Medulla oblongata (tissue), 1 donor: ENCODE results near the gene TAOK3.

ENCODE experiments used
- DNase-seq: peaks from one replicate; pipeline ENCODE4 v3.0.0-alpha.2; 2015; ENCODE audit errors: extremely low spot score

The TAOK3 gene

DNA sequence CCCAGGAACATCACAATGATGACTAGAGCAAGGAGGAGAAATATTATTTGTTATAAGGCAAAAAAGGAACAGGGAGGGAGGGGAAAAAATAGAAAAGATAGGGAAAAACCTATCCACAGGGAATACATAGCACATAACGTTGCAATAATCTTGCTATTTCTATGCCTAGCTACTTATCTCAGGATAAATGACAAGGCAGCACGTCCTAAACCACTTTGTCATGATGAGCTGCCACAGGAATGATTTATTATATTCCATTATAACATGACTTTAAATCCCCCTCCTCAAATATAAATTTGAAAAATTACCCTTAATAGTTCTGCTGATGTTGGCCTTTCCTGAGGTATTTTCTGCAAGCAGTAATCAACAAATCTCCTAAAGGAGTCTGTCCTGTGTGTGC is 160.1 kb downstream of the TAOK3 start:
- DNase-seq, result no peak

DNA sequence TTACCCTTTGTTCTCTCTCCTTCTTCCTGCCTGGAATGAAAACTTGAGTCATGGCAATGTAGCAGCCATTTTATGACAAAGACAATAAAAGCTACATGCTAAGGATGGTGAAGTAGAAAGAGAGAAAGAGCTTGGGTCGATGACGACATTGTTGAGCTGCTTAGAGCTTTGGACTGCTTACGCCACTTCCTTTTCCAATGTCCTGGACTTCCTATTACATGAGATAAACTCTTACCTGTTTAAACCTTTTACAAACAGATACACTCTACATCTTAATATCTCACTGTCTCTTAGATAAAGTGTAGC is 166.6 kb downstream of the TAOK3 start:
- DNase-seq, result no peak

DNA sequence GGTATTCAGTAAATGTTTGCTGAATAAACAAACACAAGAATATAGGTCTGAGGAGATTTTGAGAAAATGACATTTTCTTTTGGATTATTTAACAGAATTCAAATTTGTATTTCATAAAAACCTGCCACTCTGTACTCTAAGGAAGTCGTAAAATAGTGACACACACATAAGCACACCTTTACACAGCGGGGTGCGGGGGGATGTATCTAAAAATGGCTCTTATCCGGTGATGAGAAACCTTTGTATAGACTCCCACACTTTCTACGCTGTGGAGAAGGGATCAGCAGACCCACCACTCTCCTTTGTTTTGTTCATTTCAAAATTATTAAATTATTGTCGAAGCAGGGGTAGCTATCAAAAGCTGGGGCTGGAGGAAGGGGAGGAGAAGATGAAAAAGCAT is 178.7 kb downstream of the TAOK3 start:
- DNase-seq, result no peak

DNA sequence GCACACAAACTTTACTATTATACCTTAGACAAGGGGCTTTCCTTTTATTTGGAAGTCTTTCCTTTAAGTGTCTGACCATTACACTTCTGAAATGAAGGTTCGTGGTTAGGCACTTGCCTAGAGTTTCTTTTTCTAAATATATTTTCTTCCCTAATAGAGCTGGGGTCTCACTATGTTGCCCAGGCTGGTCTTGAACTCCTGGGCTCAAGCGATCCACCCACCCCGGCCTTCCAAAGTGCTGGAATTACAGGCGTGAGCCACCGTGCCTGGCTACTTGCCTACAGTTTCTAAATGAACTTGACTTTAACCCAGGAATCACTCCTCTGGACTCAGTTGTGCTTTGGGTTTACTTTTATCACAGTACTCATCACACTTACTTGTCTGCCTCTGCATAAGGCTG is 179.2 kb downstream of the TAOK3 start:
- DNase-seq, result no peak

DNA sequence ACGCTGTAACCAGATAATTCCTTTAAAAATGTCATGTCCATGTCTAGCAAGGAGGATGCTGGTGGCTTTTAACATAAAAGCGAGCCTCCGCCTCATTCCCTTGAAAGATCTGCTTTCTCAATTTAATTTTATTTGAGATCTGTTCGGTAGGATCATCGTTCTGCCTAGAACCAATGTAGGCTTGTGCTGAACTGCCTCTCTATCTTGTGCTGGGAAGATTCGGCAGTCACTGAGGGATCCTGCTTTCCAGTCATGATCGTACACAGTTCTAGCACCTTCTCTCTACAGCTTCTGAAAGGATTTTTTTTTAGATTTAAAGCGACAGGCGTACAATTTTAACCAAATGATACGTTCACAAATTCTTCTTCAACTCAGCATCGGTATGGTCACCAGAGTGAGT is 182.4 kb downstream of the TAOK3 start:
- DNase-seq, result peak; percentile 84

DNA sequence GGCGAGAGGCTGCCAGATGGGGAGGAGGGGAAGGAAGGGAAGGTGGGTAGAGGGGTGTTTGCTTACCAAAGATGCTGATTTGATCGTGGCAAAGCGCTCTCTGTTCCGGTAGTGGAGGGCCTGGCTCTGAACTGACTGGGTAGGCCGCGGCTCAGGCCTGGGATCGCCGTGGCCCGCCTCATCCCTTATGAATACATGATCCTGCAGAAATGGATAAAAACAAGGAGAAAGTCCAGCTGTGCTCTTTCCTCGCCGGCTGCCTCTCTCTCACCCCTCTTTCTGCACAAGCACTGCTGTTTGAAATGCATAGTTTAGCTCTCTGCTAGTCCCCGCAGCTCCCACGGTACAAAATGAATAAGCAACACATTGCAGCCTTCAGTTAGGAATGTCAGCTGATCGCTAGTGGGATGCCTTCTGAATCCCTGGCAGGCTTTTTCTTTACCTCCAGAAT is 182.9 kb downstream of the TAOK3 start:
- DNase-seq, result peak; percentile 79

DNA sequence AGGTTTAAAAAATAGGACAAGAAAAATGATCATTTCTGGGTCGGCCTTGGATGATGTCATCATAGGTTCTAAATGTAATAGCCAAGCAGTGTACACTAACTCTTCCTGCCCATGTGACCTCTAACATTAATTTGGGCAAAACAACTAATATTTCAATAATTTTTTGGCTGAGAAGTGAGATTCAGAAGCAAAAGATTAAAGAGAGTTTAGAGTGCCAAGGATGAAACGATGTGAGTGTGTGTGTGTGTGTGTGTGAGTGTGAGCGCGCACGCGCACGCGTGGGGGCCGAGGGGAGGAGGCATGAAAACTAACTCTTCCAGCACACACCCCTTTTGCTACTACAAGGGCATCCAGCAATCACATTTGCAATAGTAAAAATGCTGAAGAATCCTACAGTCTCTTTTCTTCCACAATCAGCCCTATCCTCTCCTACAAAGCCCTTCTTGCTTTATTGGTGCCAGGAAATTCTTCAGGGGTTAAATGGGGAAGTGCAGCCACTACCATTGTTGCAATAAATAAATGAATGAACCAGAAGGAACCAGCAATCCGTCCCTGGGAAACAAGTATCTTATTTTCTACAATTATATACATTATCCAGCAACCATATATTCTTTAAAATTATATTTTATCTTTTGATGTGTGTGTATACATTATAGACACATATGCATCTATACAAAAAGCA is 183.9 kb downstream of the TAOK3 start:
- peak; percentile 74 for DNase-seq

DNA sequence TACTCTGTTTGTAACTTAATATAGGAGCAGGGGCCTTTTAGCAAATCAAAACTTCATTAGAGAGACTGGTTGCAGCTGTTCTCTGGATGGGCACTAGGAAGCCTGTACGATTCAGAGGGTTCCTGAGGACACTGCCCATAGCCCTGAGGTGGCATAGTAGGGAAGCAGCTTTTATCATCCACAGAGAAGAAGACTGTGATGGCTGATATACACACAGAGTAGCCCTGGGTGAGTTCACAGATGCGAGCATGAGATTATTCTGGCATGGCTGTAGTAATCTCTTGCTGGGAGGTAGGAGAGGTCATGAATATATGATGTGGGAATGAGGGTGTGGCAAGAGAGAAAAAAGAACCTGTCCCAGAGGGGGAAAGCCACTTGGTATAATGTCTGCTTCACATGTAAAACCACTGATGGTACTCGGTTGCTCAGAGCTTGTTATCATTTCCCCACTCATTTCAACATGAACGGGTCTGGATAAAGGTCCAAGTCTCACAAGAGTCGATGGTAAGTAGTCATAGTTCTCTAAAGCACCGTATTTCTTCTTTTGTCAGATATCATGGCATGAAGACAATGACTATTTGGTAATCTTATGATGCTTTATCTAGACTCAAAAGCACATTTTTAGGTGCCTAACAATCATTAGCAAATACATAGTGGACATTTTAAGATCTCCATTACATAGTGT is 184.8 kb downstream of the TAOK3 start:
- DNase-seq, result peak; percentile 42

DNA sequence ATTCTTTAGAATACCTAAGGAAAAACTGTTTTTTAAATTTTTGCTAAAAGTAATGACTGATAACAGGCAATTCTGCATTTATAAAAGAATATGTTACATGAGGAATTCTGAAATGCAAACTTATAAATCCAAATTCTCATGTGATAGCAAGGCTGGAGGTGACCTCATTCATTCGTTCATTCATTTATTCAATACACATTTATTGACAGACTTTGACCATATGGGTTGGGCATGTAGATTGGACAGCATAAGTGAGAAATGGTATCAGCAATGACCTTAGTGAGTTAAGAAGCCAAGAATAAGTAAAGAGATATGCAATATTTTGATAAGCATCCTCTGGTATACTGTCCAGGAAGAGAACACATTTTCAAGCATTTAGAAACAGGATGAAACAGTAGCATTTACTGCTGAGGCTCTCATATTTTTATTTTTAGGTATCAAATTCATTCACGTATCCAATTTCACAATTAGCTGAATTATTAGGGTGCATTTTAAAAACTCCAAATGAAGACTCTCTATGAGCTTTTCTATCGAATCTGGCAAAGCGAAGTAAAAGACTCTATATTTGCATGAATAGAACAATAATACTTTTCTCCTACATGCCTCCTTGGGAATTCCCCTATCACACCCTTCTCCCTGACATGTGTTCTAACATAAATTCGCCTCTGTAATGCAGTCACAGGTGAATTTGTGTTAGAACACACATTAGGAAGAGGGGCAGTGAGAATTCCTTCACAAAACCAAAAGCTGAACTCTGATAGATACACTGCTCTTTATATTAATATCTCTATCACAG is 186.9 kb downstream of the TAOK3 start:
- DNase-seq, result no peak

DNA sequence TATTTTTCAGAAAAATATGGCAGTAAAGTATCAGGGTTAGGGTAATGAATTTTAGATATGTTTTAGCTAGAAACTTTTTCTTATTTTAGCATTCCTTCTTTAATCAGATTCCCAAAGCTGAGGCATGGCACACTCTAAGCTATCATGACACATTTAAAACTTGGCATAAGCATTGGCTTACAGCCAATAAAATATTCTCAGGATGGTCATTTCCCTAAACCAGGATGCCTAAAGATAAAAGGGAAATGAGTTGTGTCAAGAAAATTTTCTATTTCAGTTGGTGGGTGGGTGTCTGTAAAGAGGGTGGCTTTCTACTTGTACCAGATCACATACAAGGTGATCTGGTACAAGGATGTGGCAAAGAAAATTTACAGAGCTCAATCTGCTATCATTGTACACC is 189.0 kb downstream of the TAOK3 start:
- no peak for DNase-seq

DNA sequence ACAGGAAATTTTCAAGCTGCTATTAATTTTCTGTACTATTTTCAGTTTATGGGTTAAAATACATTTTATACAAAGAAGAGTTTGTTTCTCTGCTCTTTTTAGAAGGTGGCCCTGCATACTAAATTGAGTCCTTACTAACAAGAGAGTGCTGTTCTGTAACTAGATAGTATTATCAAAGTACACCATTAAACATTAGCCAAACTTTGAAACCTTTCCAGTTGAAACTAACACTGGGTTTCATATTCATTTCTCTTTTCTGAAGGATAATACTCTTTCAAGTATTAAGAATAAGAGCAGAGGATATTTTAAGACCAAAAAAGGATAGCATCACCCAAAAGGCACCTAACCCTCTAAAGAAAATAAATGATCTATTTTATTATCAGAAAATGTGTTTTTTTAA is 189.6 kb downstream of the TAOK3 start:
- DNase-seq, result no peak

DNA sequence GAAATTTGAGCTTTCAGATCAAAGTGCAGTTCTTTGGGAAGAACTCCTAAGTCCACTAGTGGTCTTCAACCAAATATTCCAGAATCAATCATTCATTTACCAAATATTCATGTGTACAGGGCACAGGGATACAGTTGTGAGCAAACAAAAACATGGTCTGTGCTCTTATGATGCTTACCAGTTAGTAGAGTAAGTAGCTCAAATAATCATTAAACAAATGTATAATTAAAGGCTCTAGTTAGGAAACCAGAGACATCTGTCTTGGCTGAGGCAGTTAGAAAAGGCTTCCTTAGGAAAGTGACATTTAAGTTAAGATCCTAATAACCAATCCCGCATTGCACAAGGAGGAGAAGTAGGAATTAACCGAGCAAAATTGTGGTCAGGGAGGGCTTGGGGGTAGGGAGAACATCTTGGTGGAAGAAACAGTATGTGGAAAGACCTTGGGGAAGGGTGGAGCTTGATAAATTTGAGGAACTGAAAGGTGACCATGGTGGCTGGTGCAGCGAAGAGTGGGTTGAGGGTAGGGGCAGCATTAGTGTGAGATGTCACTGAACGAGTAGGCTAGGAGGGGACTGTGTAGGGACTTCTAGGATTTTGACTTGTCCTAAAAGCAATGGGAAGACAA is 196.8 kb downstream of the TAOK3 start:
- no peak for DNase-seq

DNA sequence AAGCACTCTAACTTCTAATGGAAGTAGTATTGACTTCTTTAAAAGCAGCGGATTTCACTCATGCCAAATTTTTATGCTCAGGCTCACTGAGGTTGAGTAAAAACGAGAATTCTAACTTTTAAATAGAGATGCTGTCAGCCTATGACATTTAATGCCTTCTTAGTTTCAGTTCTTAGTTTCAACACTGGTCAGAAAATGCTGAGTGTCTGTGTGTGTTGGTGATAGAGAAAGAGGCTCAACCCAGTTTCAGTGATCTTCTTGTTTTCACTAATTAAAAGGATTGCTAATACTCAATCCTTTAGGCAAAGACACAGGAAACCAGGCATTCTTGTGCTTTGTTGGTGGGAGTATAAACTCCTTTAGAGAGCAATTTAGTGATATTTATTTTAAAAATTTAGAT is 205.8 kb downstream of the TAOK3 start:
- no peak for DNase-seq

DNA sequence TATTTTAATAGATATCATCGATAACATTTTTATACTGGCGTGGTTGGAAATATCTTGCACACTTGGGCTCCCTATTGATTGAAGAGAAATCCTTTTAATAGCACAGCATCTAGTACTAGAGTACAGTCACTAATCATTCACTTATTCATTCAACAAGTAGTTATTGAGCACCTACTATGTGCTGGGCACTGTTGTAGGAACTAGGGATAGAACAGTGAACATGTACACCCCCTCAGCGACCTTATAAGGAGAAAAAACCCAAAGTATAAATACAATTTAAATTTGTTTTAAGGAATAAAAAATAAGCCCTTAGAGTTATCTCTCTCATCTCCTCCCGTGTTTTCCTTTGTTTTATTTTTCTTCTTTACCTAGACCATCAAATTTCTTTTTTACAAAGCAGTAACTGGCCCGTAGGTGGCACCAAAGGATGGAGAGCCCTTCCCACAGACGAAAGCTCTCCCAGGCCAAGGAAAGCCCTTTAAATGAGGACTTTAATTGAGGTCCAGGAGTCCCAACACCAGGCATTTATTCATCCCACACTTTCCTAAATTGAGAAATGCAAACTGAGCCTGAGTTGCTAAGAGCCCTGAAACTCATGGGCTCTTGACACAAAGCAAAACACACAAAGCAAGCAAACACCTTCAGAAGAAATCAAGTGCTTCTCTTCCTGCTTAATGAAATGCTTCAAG is 207.8 kb downstream of the TAOK3 start:
- DNase-seq, result peak; percentile 48

DNA sequence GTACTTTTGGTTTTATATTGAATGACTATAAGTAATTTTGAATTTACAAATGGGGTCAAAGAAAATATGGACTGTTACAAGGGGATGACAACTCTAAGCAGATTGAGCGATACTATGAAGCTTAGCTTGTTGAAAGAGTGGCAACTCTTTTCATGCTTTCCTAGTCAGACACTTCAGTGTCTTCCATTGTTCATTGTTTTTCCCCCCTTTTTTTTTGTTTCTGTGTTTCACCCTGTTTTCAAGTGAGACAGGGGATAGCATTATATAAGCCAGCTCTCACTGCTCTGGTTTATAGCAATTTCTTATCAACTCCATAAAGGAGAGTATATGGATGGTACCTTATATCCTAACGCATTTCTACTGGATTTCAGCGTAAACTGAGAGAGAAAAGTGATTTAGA is 212.2 kb downstream of the TAOK3 start:
- DNase-seq, result peak; percentile 71

DNA sequence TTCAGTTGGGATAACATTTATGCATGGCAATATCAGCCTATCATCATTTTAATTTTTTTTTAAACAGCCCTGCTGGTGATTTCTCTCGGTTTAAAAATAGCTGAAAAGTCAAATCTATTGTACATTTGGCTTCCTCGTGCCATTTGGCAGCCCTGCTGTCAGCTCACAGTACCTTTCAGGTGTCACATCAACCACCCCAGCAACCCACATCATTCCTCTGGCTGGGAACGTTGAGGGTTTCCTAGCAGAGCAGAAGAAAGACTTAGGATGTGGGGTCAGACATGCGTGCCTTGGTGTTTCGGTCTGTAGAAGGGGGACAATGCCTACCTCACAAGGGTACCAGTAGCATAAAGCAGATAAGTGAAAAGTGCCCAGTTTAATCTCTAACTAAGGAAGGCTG is 221.0 kb downstream of the TAOK3 start:
- no peak for DNase-seq

DNA sequence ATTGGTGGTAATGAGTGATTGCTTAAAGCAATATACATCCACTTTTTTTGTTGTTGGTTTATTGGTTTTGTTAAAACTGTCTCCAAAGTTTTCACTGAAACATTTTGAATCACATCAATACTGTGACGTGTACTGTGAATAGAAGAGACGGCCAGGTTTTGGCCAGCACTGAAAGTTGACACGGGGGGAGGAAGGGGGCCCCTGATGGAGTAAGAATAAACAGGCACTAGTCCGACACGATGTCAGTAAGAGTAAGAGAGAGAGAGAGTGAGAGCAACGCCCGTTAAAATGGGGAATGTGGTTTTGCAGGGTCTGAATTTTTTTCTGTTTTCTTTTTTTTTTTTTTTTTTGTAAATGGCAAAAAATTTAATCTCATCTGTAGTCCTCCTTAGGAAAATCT is 222.1 kb downstream of the TAOK3 start:
- DNase-seq, result peak; percentile 44

DNA sequence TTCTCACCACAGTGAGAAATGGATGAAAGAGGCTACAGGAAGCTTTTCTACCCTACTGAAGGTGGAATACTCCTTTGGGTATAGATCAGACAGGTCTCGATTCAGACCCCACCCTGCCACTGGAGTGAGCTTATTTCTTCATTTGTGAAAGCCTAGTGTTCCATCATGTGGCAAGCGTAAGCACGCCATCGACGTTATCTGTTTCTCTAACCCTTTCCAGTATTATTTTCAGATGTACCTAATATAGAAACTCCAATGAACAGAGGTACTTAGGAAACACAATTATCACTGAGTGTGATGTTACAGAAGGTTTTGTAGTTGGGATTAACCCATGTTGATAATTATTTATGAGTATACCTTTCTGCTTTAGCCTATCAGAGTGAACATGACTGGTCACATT is 224.4 kb downstream of the TAOK3 start:
- DNase-seq, result no peak

DNA sequence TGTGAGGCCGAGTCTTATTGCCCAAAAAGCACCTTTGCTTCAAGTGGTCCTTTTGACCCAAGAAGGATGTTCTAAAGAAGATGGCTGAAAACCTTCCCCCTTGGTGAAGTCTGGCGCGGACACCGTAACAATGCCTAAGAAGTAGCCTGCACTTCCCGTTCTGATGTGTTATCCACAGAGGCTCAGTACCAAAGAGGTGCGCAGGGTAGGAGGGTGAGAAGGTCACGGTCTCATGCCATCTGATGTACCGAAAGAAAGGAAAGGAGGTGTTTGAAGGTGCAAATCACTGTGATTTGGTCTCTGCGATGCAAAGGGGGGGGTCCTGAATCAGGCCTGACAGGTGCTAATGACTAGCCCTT is 226.9 kb downstream of the TAOK3 start:
- DNase-seq, result no peak

DNA sequence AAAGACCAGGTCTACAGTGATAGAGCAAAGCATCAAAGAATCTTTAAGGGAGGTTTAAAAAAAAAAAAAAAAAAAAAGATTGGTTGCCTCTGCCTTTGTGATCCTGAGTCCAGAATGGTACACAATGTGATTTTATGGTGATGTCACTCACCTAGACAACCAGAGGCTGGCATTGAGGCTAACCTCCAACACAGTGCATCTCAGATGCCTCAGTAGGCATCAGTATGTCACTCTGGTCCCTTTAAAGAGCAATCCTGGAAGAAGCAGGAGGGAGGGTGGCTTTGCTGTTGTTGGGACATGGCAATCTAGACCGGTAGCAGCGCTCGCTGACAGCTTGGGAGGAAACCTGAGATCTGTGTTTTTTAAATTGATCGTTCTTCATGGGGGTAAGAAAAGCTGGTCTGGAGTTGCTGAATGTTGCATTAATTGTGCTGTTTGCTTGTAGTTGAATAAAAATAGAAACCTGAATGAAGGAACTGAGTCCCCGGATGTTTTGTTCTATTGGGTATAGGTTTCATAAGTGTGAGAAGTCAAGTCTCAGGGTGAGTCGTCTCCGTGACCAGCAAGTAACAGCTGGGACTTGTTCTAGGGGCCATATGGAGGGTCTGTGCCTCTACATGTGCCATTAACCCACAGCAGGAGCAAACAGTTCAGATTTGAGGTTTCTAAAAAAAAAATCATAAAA is 227.5 kb downstream of the TAOK3 start:
- DNase-seq, result no peak

DNA sequence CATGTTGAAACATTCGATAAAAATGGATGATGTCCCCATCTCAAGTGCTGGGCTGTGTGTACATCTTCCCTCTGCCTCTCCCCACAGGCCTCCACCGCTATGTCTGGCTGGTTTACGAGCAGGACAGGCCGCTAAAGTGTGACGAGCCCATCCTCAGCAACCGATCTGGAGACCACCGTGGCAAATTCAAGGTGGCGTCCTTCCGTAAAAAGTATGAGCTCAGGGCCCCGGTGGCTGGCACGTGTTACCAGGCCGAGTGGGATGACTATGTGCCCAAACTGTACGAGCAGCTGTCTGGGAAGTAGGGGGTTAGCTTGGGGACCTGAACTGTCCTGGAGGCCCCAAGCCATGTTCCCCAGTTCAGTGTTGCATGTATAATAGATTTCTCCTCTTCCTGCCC is 228.2 kb downstream of the TAOK3 start:
- DNase-seq, result no peak

DNA sequence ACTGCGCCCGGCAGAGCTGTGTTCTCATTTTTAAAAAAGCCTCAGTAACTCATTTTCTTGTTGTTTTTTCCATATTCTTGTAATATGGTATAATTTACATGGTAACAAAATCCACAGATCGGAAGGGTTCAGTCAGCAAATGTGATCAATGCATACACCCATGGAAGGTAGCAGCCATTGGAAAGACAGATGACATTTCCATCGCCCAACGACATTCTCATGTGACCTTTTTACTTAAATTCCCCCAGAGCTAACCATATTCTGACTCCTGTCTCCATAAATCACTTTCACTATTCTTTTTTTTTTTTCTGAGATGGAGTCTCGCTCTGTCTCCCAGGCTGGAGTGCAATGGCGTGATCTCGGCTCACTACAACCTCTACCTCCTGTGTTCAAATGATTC is 231.9 kb downstream of the TAOK3 start:
- no peak for DNase-seq
